CD4-positive, alpha-beta T cell (primary cell): ENCODE results near the gene LTC4S. TPM values are rescaled to one million over a fixed set of nuclear protein-coding genes. Genes with fewer than 3 reads are reported as not detected.

Experiments
- ATAC-seq: fragments of 200-7000 bp; cut with Tn5 transposase; one replicate; pipeline ENCODE4 v1.10.0; 2022; ENCODE audit warnings: mild to moderate bottlenecking; ENCODE audit not compliant: poor library complexity
- CTCF ChIA-PET: fragments of 350-600 bp; sonication (Branson Sonifier 250); formaldehyde crosslinking; loops from one replicate; lab custom pipeline; 2021; ENCODE audit warnings: antibody characterized with exemption, inconsistent platforms; lab: Charles Lee
- POLR2A ChIA-PET: fragments of 350-600 bp; sonication (Branson Sonifier 250); formaldehyde crosslinking; loops from one replicate; lab custom pipeline; 2021; ENCODE audit warnings: antibody characterized with exemption, inconsistent platforms; lab: Charles Lee
- DNase-seq, 14 experiments: peaks; one replicate each; pipeline ENCODE4 v3.0.0-alpha.2; 2013 to 2020; ENCODE audit warnings: mixed read lengths in 2 of 14
- H3K27ac ChIP-seq, 2 donors: one replicate each; pipeline versions ENCODE4 v1.5.1 to v1.7.0; 2013; ENCODE audit warnings: low read length in 2 of 2, low read depth in 1 of 2, mild to moderate bottlenecking in 1 of 2
- H3K27me3 ChIP-seq, 2 experiments: 1 replicate in 1 of 2; 2 replicates in 1 of 2; pipeline versions ENCODE4 v1.6.1 to v1.7.0; 2013; ENCODE audit warnings: low read length in 2 of 2, control low read depth in 1 of 2, mild to moderate bottlenecking in 1 of 2, moderate library complexity in 1 of 2; ENCODE audit not compliant: insufficient read depth in 2 of 2, control insufficient read depth in 1 of 2
- H3K36me3 ChIP-seq: one replicate; pipeline ENCODE4 v1.6.1; 2013; ENCODE audit warnings: low read length, control low read depth; ENCODE audit not compliant: insufficient read depth
- H3K4me1 ChIP-seq: one replicate; pipeline ENCODE4 v1.6.1; 2013; ENCODE audit warnings: low read length, control low read depth; ENCODE audit not compliant: insufficient read depth
- H3K4me3 ChIP-seq: one replicate; pipeline ENCODE4 v1.5.1; 2013; ENCODE audit warnings: mild to moderate bottlenecking, low read length, moderate library complexity
- H3K9me3 ChIP-seq, 2 experiments: 1 replicate in 1 of 2; 2 replicates in 1 of 2; pipeline versions ENCODE4 v1.6.1 to v1.7.0; 2013; ENCODE audit warnings: low read length in 2 of 2, mild to moderate bottlenecking in 2 of 2, control low read depth in 1 of 2, moderate library complexity in 1 of 2; ENCODE audit not compliant: control insufficient read depth in 1 of 2, insufficient read depth in 1 of 2
- H3K27ac Mint-ChIP-seq: one replicate; pipeline ENCODE4 v1.8.0; 2020; ENCODE audit warnings: mixed read lengths
- H3K27me3 Mint-ChIP-seq: one replicate; pipeline ENCODE4 v1.8.0; 2021; ENCODE audit warnings: mixed read lengths
- H3K36me3 Mint-ChIP-seq: one replicate; pipeline ENCODE4 v1.8.0; 2021; ENCODE audit warnings: low read depth, mixed read lengths
- H3K4me1 Mint-ChIP-seq: one replicate; pipeline ENCODE4 v1.8.0; 2021; ENCODE audit warnings: low read depth, mixed read lengths
- H3K4me3 Mint-ChIP-seq: one replicate; pipeline ENCODE4 v1.8.0; 2020; ENCODE audit warnings: mild to moderate bottlenecking, mixed read lengths
- H3K9me3 Mint-ChIP-seq: one replicate; pipeline ENCODE4 v1.8.0; 2020; ENCODE audit warnings: mixed read lengths
- intact Hi-C, 2 experiments: fragments of 100-400 bp; cut with DNase I in 1 of 2; cut with micrococcal nuclease in 1 of 2; formaldehyde crosslinking; loops; one replicate each; pipeline versions ENCODE4 v1.15.1 to v1.9.0; 2023 to 2025; cut with DNase I, micrococcal nuclease
- total RNA-seq, 174 experiments: library from RNA in 2 of 174; stranded (reverse) in 2 of 174; gene quantifications; one replicate each; pipeline ENCODE4 v1.2.3 and lab custom pipeline; 2021 to 2026
- TF ChIP-seq, protein P1 (sequence below): fragments of 200-600 bp; IDR thresholded peaks from one replicate; pipeline ENCODE4 v1.8.0; 2022; ENCODE audit warnings: antibody characterized with exemption, mild to moderate bottlenecking

The LTC4S gene
- total RNA-seq, 2 experiments from 2014 or later, result 3.6 to 4.2 TPM

DNA sequence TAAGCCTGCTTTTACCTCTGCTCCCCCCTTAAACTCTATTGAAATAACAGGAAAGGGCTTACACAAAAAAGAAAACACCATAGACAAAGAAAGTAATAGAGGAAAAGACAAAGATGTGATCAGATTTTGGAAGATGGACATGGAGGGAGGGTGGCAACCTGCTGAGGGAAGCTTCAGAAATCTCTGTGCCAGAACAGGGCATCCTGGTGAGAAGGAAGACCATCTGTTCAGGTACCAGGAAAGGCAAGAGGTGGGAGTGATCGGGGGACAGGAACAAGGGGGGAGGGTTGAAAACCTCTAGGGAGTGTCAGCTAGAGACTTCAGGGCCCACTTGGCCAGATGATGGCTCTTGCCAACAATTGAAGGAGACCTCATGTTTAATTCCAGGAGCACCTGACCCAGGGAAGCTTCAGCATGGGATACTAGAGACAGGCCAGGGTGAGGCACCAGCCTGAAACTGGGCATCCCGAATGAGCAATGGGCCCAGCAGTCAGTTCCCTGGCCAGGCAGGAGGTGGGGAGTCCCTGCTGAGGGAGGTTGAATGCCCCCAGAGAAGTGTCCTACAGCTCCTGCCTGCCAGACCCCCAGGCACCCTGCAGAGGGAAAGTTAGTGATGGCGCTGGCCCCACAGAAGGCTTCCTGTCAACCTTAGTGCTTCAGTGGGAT lies 35.1 kb downstream of the LTC4S start:
- no peaks in the 10 kb centered on the region for H3K27me3 Mint-ChIP-seq
- H3K4me3 Mint-ChIP-seq, result no peak overlapping the region
- no peaks in the 10 kb centered on the region for H3K9me3 Mint-ChIP-seq
- TF ChIP-seq, protein P1, sequence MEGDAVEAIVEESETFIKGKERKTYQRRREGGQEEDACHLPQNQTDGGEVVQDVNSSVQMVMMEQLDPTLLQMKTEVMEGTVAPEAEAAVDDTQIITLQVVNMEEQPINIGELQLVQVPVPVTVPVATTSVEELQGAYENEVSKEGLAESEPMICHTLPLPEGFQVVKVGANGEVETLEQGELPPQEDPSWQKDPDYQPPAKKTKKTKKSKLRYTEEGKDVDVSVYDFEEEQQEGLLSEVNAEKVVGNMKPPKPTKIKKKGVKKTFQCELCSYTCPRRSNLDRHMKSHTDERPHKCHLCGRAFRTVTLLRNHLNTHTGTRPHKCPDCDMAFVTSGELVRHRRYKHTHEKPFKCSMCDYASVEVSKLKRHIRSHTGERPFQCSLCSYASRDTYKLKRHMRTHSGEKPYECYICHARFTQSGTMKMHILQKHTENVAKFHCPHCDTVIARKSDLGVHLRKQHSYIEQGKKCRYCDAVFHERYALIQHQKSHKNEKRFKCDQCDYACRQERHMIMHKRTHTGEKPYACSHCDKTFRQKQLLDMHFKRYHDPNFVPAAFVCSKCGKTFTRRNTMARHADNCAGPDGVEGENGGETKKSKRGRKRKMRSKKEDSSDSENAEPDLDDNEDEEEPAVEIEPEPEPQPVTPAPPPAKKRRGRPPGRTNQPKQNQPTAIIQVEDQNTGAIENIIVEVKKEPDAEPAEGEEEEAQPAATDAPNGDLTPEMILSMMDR, result no peak
- no peaks in the 10 kb centered on the region for H3K9me3 ChIP-seq
- no peaks in the 10 kb centered on the region for H3K27me3 ChIP-seq
- peaks cover 82% of the 10 kb centered on the region for H3K36me3 ChIP-seq
- no peak for DNase-seq
- POLR2A ChIA-PET, result interaction anchor here (2.4 kb wide), 1 partner anchor 8 kb away, joined by 7 read pairs; the partner anchor contains the start of gene SQSTM1
- H3K4me3 ChIP-seq, result no peak overlapping the region
- H3K27ac ChIP-seq, result peak overlapping the region in 1 of 2 donors; percentile 15
- CTCF ChIA-PET, result interaction anchor here (0.6 kb wide), 1 partner anchor 220 kb away, joined by 3 read pairs; no protein-coding TSS in a partner anchor
- peaks cover 21% of the 10 kb centered on the region for H3K4me1 Mint-ChIP-seq
- peaks cover 15% of the 10 kb centered on the region for H3K4me1 ChIP-seq
- intact Hi-C loops, result no loop called here
- peaks cover 99% of the 10 kb centered on the region for H3K36me3 Mint-ChIP-seq
- ATAC-seq, result no peak
- H3K27ac Mint-ChIP-seq, result peak overlapping the region; percentile 40

DNA sequence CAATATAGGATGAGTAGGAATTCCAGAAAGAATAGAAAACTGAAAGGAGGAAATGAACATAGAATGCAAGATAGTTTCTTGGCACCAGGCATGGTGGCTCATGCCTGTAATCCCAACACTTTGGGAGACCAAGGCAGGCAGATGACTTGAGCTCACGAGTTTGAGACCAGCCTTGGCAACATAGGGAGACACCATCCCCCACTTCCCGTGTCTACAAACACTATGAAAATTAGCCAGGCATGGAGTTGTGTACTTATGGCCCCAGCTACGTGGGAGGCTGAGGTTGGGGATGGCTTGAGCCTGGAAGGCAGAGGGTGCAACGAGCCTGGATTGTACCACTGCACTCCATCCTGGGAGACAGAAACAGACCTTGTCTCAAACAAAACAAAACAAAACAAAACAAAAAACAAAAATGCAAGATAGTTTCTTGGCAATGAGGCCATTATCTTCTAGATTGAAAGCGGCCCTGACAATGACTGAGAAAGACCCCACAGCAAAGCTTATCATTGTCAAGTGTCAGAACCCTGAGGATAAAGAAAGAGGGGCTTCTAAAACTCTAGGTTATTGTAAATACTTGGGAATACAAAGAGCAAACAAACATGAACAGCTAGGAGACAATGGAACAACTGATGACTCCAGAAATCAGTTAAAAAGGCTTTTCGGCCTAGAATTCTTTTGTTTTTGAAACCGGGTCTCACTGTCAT lies 36.1 kb downstream of the LTC4S start:
- Histone ChIP-seq H3K27me3 (no peaks in the 10 kb centered on the region), H3K27ac (no peak overlapping the region), H3K4me3 (no peak overlapping the region), H3K36me3 (peaks cover 76% of the 10 kb centered on the region), H3K9me3 (no peaks in the 10 kb centered on the region), H3K4me1 (peaks cover 8% of the 10 kb centered on the region)
- Mint-ChIP-seq H3K27me3 (no peaks in the 10 kb centered on the region), H3K4me1 (peaks cover 16% of the 10 kb centered on the region), H3K27ac (no peak overlapping the region), H3K36me3 (peaks cover 92% of the 10 kb centered on the region), H3K4me3 (no peak overlapping the region), H3K9me3 (no peaks in the 10 kb centered on the region)
- no peak for DNase-seq
- ATAC-seq, result no peak
- CTCF ChIA-PET, result interaction anchor here (1.3 kb wide), 1 partner anchor 28 kb away, joined by 3 read pairs; no protein-coding TSS in a partner anchor
- POLR2A ChIA-PET, result interaction anchor here (0.9 to 2.4 kb wide), 2 partner anchors 9 to 29 kb away, joined by 3 to 7 read pairs; partner anchors contain the start of genes MRNIP and SQSTM1
- intact Hi-C loops, result no loop called here
- TF ChIP-seq, protein P1, result no peak

DNA sequence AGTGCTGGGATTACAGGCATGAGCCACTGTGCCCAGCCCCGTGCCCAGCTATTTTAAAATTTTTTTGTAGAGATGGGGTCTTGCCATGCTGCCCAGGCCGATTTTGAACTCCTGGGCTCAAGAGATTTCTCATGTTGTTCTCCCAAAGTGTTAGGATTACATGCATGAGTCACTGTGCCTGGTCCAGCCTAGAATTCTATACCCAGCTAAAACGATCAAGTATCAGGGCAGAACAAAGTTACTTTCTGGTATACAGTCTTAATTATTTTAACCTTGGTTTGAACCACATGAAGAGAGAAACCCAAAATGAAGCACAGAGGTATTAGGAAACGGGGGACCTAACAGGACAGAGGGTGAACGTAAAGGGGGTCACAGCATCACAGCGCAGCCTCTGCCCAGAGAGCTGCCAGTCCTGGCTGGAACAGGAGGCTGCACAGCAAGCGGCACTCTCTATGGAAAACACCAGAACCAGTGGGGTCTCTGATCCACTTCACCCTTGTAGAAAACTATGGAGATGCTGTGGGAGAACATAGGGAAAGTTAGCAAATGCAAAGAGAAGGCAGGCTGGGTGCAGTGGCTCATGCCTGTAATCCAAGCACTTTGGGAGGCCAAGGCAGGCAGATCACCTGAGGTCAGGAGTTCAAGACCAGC lies 37.2 kb downstream of the LTC4S start:
- Mint-ChIP-seq H3K9me3 (no peaks in the 10 kb centered on the region), H3K4me1 (peaks cover 13% of the 10 kb centered on the region), H3K4me3 (no peak overlapping the region), H3K36me3 (peaks cover 89% of the 10 kb centered on the region), H3K27ac (no peak overlapping the region), H3K27me3 (no peaks in the 10 kb centered on the region)
- no peak for ATAC-seq
- CTCF ChIA-PET, result interaction anchor here (1.3 kb wide), 1 partner anchor 29 kb away, joined by 3 read pairs; no protein-coding TSS in a partner anchor
- no peak overlapping the region for H3K4me3 ChIP-seq
- no peak for DNase-seq
- TF ChIP-seq, protein P1, result no peak
- POLR2A ChIA-PET, result interaction anchor here (0.8 to 2.4 kb wide), 3 partner anchors 10 to 28 kb away, joined by 3 to 7 read pairs (median 3); partner anchors contain the start of genes MRNIP and SQSTM1
- intact Hi-C loops, result no loop called here
- peaks cover 9% of the 10 kb centered on the region for H3K4me1 ChIP-seq
- no peaks in the 10 kb centered on the region for H3K9me3 ChIP-seq
- no peak overlapping the region for H3K27ac ChIP-seq
- H3K36me3 ChIP-seq, result peaks cover 65% of the 10 kb centered on the region
- no peaks in the 10 kb centered on the region for H3K27me3 ChIP-seq
